K562 (cell line): ENCODE data around the gene ANKRD44. TPM values are rescaled to one million over a fixed set of nuclear protein-coding genes. Genes with fewer than 3 reads are reported as not detected.
"Not testable (repeated sequence)": the region's sequence is repeated elsewhere in the genome, so short reads cannot be mapped to it uniquely, and the experiment has no call there.

Experiments used
- ATAC-seq: fragments of 200-7000 bp; cut with Tn5 transposase; 3 replicates; pipeline ENCODE4 v1.9.1; 2020; ENCODE audit warnings: moderate library complexity
- BruUV-seq: library from RNA; stranded (reverse); fragments of 400-500 nt; replicated peaks from 2 replicates; lab custom pipeline; 2021; lab: Mats Ljungman, UMichigan
- CTCF ChIA-PET: fragments of 300-600 bp; formaldehyde crosslinking; extraction: SDS; loops from one replicate; lab custom pipeline; 2021; ENCODE audit warnings: low intra/inter-chr PET ratio; lab: Yijun Ruan, JAX
- POLR2A ChIA-PET: fragments of 300-600, 350-650 bp; sonication (Branson Sonifier 250); formaldehyde crosslinking; extraction: SDS; loops from one replicate; lab custom pipeline; 2021; ENCODE audit warnings: antibody characterized with exemption, inconsistent platforms; lab: Yijun Ruan, JAX
- DNase-seq, 4 experiments: peaks; one replicate each; pipeline versions ENCODE4 v3.0.0 to v3.0.0-alpha.2; 2011 to 2018; ENCODE audit warnings: low spot score in 3 of 4, mixed read lengths in 3 of 4; ENCODE audit errors: extremely low read depth in 1 of 4
- FAIRE-seq: peaks from 2 replicates; lab custom pipeline; 2011; peaks lifted over from hg19 to GRCh38; lab: Jason Lieb, UNC
- H2AFZ ChIP-seq: 2 replicates; pipeline ENCODE4 v1.6.0; 2011; ENCODE audit warnings: low read depth, low read length, control low read depth, inconsistent platforms
- H3K27ac ChIP-seq: fragments of 200-600 bp; 3 replicates; pipeline ENCODE4 v1.8.0; 2011; ENCODE audit warnings: low read depth, mild to moderate bottlenecking, control low read depth, inconsistent platforms, low read length, moderate library complexity, mixed read lengths; ENCODE audit errors: extremely low read depth
- H3K27me3 ChIP-seq, 2 experiments: fragments of 300-600 bp in 1 of 2; 2 replicates in 1 of 2; 3 replicates in 1 of 2; pipeline versions ENCODE4 v1.6.0 to v1.8.0; 2011; ENCODE audit warnings: inconsistent platforms in 2 of 2, low read length in 2 of 2, mild to moderate bottlenecking in 1 of 2, mixed read lengths in 1 of 2, moderate library complexity in 1 of 2; ENCODE audit not compliant: control insufficient read depth in 2 of 2, insufficient read depth in 2 of 2
- H3K36me3 ChIP-seq: fragments of 300-600 bp; 3 replicates; pipeline ENCODE4 v1.8.0; 2011; ENCODE audit warnings: mild to moderate bottlenecking, low read length, inconsistent platforms; ENCODE audit not compliant: control insufficient read depth, insufficient read depth
- H3K4me1 ChIP-seq, 2 experiments: fragments of 200-600 bp in 1 of 2; replicated peaks in 1 of 2; 2 replicates in 1 of 2; 3 replicates in 1 of 2; pipeline versions ENCODE4 v1.5.1 to v1.8.0; 2011; ENCODE audit warnings: inconsistent platforms in 2 of 2, low read length in 2 of 2, mild to moderate bottlenecking in 1 of 2, mixed read lengths in 1 of 2, moderate library complexity in 1 of 2; ENCODE audit not compliant: control insufficient read depth in 2 of 2, insufficient read depth in 2 of 2
- H3K4me2 ChIP-seq: 2 replicates; pipeline ENCODE4 v1.6.1; 2011; ENCODE audit warnings: low read length, control low read depth, inconsistent platforms, mixed read lengths; ENCODE audit not compliant: insufficient read depth
- H3K4me3 ChIP-seq: fragments of 200-600 bp; sonication (generic), shearing (Covaris generic); 2 replicates; pipeline ENCODE4 v1.5.1; 2016; ENCODE audit warnings: control low read depth, inconsistent platforms
- H3K79me2 ChIP-seq: fragments of 200-600 bp; 3 replicates; pipeline ENCODE4 v1.8.0; 2011; ENCODE audit warnings: low read length, inconsistent platforms; ENCODE audit not compliant: control insufficient read depth, insufficient read depth
- H3K9ac ChIP-seq, 2 experiments: 2 replicates each; pipeline versions ENCODE4 v1.6.0 to v1.6.1; 2011; ENCODE audit warnings: low read depth in 2 of 2, low read length in 2 of 2, control low read depth in 1 of 2, inconsistent platforms in 1 of 2, mild to moderate bottlenecking in 1 of 2, mixed read lengths in 1 of 2; ENCODE audit not compliant: insufficient read depth in 1 of 2
- H3K9me1 ChIP-seq: one replicate; pipeline ENCODE4 v1.6.0; 2011; ENCODE audit warnings: inconsistent platforms, mild to moderate bottlenecking, low read length, moderate library complexity; ENCODE audit not compliant: control insufficient read depth, insufficient read depth
- H3K9me3 ChIP-seq: replicated peaks from 2 replicates; pipeline ENCODE4 v1.5.1; 2011; ENCODE audit warnings: low read depth, low read length, inconsistent platforms; ENCODE audit not compliant: control insufficient read depth, insufficient read depth
- H4K20me1 ChIP-seq: replicated peaks from 2 replicates; pipeline ENCODE4 v1.6.1; 2011; ENCODE audit warnings: low read length, inconsistent platforms, mixed read lengths; ENCODE audit not compliant: control insufficient read depth, insufficient read depth
- CEBPB ChIP-seq: fragments of 450-650 bp; IDR thresholded peaks from 2 replicates; pipeline ENCODE4 v1.6.1; 2016; ENCODE audit warnings: missing genetic modification characterization, missing compliant biosample characterization
- CEBPG ChIP-seq, 3 experiments: fragments of 200-800 bp in 1 of 3; sonication (Bioruptor generic) in 1 of 3; sonication (generic) in 1 of 3; formaldehyde crosslinking in 1 of 3; IDR thresholded peaks in 2 of 3; conservative IDR thresholded peaks in 1 of 3; 2 replicates each; pipeline versions ENCODE4 v1.6.1 to v1.8.0; 2016 to 2022; ENCODE audit warnings: missing compliant biosample characterization in 2 of 3, missing genetic modification characterization in 2 of 3, mild to moderate bottlenecking in 1 of 3, missing genetic modification reagents in 1 of 3
- GATAD2B ChIP-seq: fragments of 450-650 bp; IDR thresholded peaks from 2 replicates; pipeline ENCODE4 v1.6.1; 2017; ENCODE audit warnings: mild to moderate bottlenecking, borderline replicate concordance
- MAFG ChIP-seq: fragments of 450-650 bp; conservative IDR thresholded peaks from 2 replicates; pipeline ENCODE4 v1.6.1; 2016; ENCODE audit warnings: missing genetic modification characterization, missing compliant biosample characterization
- WGBS: fragments of 100-300 bp; shearing (Covaris generic); methylation state at CpG from one replicate; pipeline ENCODE4 v1.1.6; 2016; ENCODE audit warnings: low coverage, mixed read lengths; ENCODE audit not compliant: insufficient coverage; ENCODE audit errors: missing lambda C conversion rate; 5-methylcytosine and 5-hydroxymethylcytosine counted together
- in situ Hi-C: fragments of 300-500 bp; cut with MboI; formaldehyde crosslinking; loops from 4 replicates; pipeline ENCODE4 v1.15.0; 2018; ENCODE audit warnings: inconsistent platforms, mixed read lengths
- intact Hi-C: fragments of 100-400 bp; cut with micrococcal nuclease; formaldehyde crosslinking; loops from 2 replicates; pipeline ENCODE4 v1.14.2; 2022
- polyA plus RNA-seq, 8 experiments: library from polyadenylated mRNA; depleted of rRNA in 4 of 8; stranded (reverse) in 5 of 8; unstranded in 3 of 8; fragments of >200 nt; fragmentation: Nextera tagmentation in 2 of 8; fragmentation: Illumina TruSeq in 1 of 8; extraction: Ambion mirVana in 2 of 8; extraction: Trizol in 1 of 8; gene quantifications; 2 replicates each; pipeline versions ENCODE4 v1.2.1 to v1.2.3, GENCODE V29; 2011 to 2014; ENCODE audit warnings: inconsistent platforms in 1 of 8, missing spikeins in 1 of 8
- total RNA-seq, 7 experiments: library from RNA; depleted of rRNA in 6 of 7; stranded (reverse); fragments of >200 nt in 6 of 7; fragmentation: Illumina TruSeq in 2 of 7; extraction: Trizol in 2 of 7; gene quantifications; 2 replicates each; pipeline versions ENCODE4 v1.2.1 to v1.2.3, GENCODE V29; 2011 to 2021; ENCODE audit warnings: low replicate concordance in 1 of 7
- TF ChIP-seq, protein P1 (sequence below), 2 experiments: IDR thresholded peaks in 1 of 2; conservative IDR thresholded peaks in 1 of 2; 2 replicates each; pipeline ENCODE4 v1.6.1; 2016; ENCODE audit warnings: low read depth in 2 of 2, mild to moderate bottlenecking in 1 of 2, missing compliant biosample characterization in 1 of 2, missing genetic modification characterization in 1 of 2, moderate library complexity in 1 of 2

ANKRD44 gene
- total and polyA plus RNA-seq, 9 of the 15 experiments (the other 6 are each of a cell fraction or from before 2014, with no cell fraction given): 0.03 to 0.64 (median 0.07) TPM; not detected in 3

DNA sequence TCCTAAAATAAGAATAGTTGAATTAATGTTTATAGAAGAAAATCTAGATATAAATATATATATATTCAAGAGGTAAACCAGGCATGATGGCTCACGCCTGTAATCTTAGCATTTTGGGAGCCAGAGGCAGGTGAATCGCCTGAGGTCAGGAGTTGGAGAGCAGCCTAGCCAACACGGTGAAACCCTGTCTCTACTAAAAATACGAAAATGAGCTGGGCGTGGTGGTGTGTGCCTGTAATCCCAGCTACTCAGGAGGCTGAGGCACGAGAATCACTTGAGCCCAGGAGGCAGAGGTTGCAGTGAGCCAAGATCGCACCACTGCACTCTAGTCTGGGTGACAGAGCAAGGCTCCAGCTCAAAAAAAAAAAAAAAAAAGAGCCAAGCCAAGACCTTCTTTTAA is 70.6 kb downstream of the ANKRD44 start:
- H3K9me1 ChIP-seq, H3K79me2 ChIP-seq, H3K4me1 ChIP-seq, CTCF ChIA-PET, intact Hi-C loops, H3K36me3 ChIP-seq, ATAC-seq, H3K9me3 ChIP-seq, BruUV-seq, H4K20me1 ChIP-seq, H2AFZ ChIP-seq, H3K4me3 ChIP-seq, FAIRE-seq, H3K9ac ChIP-seq, DNase-seq, H3K27me3 ChIP-seq, H3K27ac ChIP-seq, H3K4me2 ChIP-seq, in situ Hi-C loops: not testable (repeated sequence)
- 3% methylated on average over 5 of the region's 7 CpGs for WGBS
- POLR2A ChIA-PET: interaction anchor here (0.7 to 1.4 kb wide), 3 partner anchors 10 to 12 kb away, joined by 3 read pairs; no protein-coding TSS in a partner anchor

DNA sequence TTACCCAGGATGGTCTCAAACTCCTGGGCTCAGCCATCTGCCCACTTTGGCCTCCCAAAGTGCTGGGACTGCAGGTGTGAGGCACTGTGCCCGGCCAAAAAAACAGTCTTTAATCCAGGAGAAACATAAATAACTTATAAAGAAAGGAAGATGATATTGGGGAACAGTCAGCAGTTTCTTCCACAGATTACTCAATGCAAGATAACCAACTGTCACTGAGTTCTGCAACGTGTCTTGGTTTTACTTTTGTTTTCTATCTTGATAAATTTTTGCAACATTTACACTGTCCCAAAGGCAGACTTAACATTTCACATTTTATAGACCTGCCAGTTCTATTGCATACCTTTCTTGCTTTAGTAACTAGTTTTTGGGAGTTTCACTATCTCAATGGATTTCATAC is 71.1 kb downstream of the ANKRD44 start:
- H3K9me3 ChIP-seq: no peaks in the 10 kb centered on the region
- TF ChIP-seq MAFG (tag): peak; percentile 76
- TF ChIP-seq, protein P1, sequence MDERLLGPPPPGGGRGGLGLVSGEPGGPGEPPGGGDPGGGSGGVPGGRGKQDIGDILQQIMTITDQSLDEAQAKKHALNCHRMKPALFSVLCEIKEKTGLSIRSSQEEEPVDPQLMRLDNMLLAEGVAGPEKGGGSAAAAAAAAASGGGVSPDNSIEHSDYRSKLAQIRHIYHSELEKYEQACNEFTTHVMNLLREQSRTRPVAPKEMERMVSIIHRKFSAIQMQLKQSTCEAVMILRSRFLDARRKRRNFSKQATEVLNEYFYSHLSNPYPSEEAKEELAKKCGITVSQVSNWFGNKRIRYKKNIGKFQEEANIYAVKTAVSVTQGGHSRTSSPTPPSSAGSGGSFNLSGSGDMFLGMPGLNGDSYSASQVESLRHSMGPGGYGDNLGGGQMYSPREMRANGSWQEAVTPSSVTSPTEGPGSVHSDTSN (CRISPR knock-in tag; IDR thresholded peaks at IDR 0.05; ENCODE audit: low read depth): no peak
- TF ChIP-seq, protein P1 (tag; conservative IDR thresholded peaks at IDR 0.05; ENCODE audit: low read depth): 0 out of 2 replicates have a peak, but pooled peaks have one; percentile 23
- TF ChIP-seq GATAD2B: no peak
- TF ChIP-seq CEBPB: peak; percentile 34; the same call in 1 of the 2 replicates
- TF ChIP-seq CEBPG (CRISPR knock-in tag; IDR thresholded peaks at IDR 0.05): no peak
- peak in 1 of 2 experiments; percentile 51; a peak in 1 of 4 replicates for TF ChIP-seq CEBPG (tag; conservative IDR thresholded peaks at IDR 0.05 in 1 of 2, IDR thresholded peaks at IDR 0.05 in 1 of 2)
- WGBS: 5% methylated on average over 2 of the region's 2 CpGs
- POLR2A ChIA-PET: no interaction called here
- H3K27me3 ChIP-seq: no peaks in the 10 kb centered on the region; a peak in 2 of 5 replicates
- no peak overlapping the region for H3K27ac ChIP-seq
- H3K9ac ChIP-seq: no peak overlapping the region
- H3K36me3 ChIP-seq: no peaks in the 10 kb centered on the region
- DNase-seq: no peak
- intact Hi-C loops: no loop called here
- no peaks in the 10 kb centered on the region for H4K20me1 ChIP-seq
- BruUV-seq: no TSS peak
- no peak overlapping the region for H3K4me2 ChIP-seq
- no peak for ATAC-seq
- H3K9me1 ChIP-seq: no peaks in the 10 kb centered on the region
- in situ Hi-C loops: no loop called here
- H3K4me3 ChIP-seq: no peak overlapping the region
- no peaks in the 10 kb centered on the region for H3K4me1 ChIP-seq
- CTCF ChIA-PET: no interaction called here
- no peak for FAIRE-seq
- H3K79me2 ChIP-seq: no peaks in the 10 kb centered on the region
- no peak overlapping the region for H2AFZ ChIP-seq
